ENCODE results near the gene PRDX5.
"Not testable (repeated sequence)": the region's sequence is repeated elsewhere in the genome, so short reads cannot be mapped to it uniquely, and the experiment has no call there.

PRDX5 gene

GRCh38 chr11:64314146-64314804 is 3.6 kb upstream of the PRDX5 start:
- Histone ChIP-seq H3K27ac (ENCODE audit: low read length) (no peak overlapping the region), H3K4me3 (ENCODE audit: low read length) (no peak overlapping the region), H3K36me3 (ENCODE audit: control insufficient read depth, low read depth, low read length) (peaks cover 12% of the 10 kb centered on the region), H3K27me3 (ENCODE audit: control insufficient read depth, insufficient read depth, low read length) (no peaks in the 10 kb centered on the region), H3K9ac (ENCODE audit: low read length) (no peak overlapping the region), H3K4me1 (ENCODE audit: control insufficient read depth, low read depth, low read length) (peaks cover 5% of the 10 kb centered on the region), H3K9me3 (ENCODE audit: control insufficient read depth, low read depth, low read length) (no peaks in the 10 kb centered on the region)

DNA sequence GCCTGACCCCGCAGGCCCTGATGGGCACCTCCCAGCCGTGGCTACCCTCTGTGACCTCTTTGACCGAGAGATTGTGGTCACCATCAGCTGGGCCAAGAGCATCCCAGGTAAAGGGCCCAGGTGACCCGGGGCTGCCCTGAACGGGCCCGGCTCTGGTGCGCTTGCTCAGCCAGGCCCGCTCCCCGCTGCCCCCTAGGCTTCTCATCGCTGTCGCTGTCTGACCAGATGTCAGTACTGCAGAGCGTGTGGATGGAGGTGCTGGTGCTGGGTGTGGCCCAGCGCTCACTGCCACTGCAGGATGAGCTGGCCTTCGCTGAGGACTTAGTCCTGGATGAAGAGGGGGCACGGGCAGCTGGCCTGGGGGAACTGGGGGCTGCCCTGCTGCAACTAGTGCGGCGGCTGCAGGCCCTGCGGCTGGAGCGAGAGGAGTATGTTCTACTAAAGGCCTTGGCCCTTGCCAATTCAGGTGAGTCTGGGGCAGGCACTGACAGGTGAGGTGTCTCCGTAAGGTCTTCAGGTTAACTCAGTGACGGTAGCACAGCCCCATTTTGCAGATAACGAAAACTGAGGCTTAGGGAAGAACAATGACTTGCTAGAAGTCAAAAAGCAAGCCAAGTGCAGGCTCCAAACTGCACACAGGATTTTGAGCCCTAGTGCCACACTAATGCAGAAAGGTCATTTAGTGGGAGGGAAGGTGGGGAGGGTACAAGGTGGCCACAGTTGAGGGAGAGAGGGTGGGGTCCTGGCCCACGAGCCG is 2.9 kb upstream of the PRDX5 start:
- H3K27me3 ChIP-seq (ENCODE audit: control insufficient read depth, insufficient read depth, low read length) = no peaks in the 10 kb centered on the region
- H3K4me1 ChIP-seq (ENCODE audit: control insufficient read depth, low read depth, low read length) = peaks cover 6% of the 10 kb centered on the region
- no peaks in the 10 kb centered on the region for H3K9me3 ChIP-seq (ENCODE audit: control insufficient read depth, low read depth, low read length)
- H3K36me3 ChIP-seq (ENCODE audit: control insufficient read depth, low read depth, low read length) = peaks cover 12% of the 10 kb centered on the region
- H3K27ac ChIP-seq (ENCODE audit: low read length) = no peak overlapping the region
- no peak overlapping the region for H3K4me3 ChIP-seq (ENCODE audit: low read length)
- H3K9ac ChIP-seq (ENCODE audit: low read length) = no peak overlapping the region

GRCh38 chr11:64315667-64316526 is 2.0 kb upstream of the PRDX5 start:
- not testable (repeated sequence) for H3K9me3 ChIP-seq (ENCODE audit: control insufficient read depth, low read depth, low read length); H3K4me1 ChIP-seq (ENCODE audit: control insufficient read depth, low read depth, low read length); H3K27me3 ChIP-seq (ENCODE audit: control insufficient read depth, insufficient read depth, low read length); H3K9ac ChIP-seq (ENCODE audit: low read length); H3K27ac ChIP-seq (ENCODE audit: low read length)
- H3K36me3 ChIP-seq (ENCODE audit: control insufficient read depth, low read depth, low read length) = peaks cover 15% of the 10 kb centered on the region
- H3K4me3 ChIP-seq (ENCODE audit: low read length) = peak overlapping the region; percentile 98

- H3K9me3 ChIP-seq (ENCODE audit: control insufficient read depth, low read depth, low read length) = no peaks in the 10 kb centered on the region
- H3K27ac ChIP-seq (ENCODE audit: low read length) = peak overlapping the region; percentile 46
- peak overlapping the region; percentile 92 for H3K9ac ChIP-seq (ENCODE audit: low read length)
- H3K27me3 ChIP-seq (ENCODE audit: control insufficient read depth, insufficient read depth, low read length) = no peaks in the 10 kb centered on the region
- H3K4me1 ChIP-seq (ENCODE audit: control insufficient read depth, low read depth, low read length) = peaks cover 6% of the 10 kb centered on the region
- H3K4me3 ChIP-seq (ENCODE audit: low read length) = peak overlapping the region; percentile 98
- H3K36me3 ChIP-seq (ENCODE audit: control insufficient read depth, low read depth, low read length) = peaks cover 24% of the 10 kb centered on the region
Measured at GRCh38 chr11:64316672-64317324, 1.1 kb upstream of the PRDX5 start.

GRCh38 chr11:64317325-64317960 is 478 bp upstream of the PRDX5 start, which contains the start of gene TRMT112:
TSS of gene TRMT112 (minus strand) at chr11:64317559. CDS start at chr11:64317526, 33 bp downstream.
- peak within 1 kb of the TSS; percentile 94 for H3K27ac ChIP-seq (ENCODE audit: low read length)
- H3K36me3 ChIP-seq (ENCODE audit: control insufficient read depth, low read depth, low read length) = peaks cover 24% of the 10 kb centered on the region
- H3K4me3 ChIP-seq (ENCODE audit: low read length) = peak within 1 kb of the TSS; percentile 98
- no peaks in the 10 kb centered on the region for H3K9me3 ChIP-seq (ENCODE audit: control insufficient read depth, low read depth, low read length)
- H3K27me3 ChIP-seq (ENCODE audit: control insufficient read depth, insufficient read depth, low read length) = no peaks in the 10 kb centered on the region
- H3K9ac ChIP-seq (ENCODE audit: low read length) = peak within 1 kb of the TSS; percentile 92
- H3K4me1 ChIP-seq (ENCODE audit: control insufficient read depth, low read depth, low read length) = peaks cover 6% of the 10 kb centered on the region

DNA sequence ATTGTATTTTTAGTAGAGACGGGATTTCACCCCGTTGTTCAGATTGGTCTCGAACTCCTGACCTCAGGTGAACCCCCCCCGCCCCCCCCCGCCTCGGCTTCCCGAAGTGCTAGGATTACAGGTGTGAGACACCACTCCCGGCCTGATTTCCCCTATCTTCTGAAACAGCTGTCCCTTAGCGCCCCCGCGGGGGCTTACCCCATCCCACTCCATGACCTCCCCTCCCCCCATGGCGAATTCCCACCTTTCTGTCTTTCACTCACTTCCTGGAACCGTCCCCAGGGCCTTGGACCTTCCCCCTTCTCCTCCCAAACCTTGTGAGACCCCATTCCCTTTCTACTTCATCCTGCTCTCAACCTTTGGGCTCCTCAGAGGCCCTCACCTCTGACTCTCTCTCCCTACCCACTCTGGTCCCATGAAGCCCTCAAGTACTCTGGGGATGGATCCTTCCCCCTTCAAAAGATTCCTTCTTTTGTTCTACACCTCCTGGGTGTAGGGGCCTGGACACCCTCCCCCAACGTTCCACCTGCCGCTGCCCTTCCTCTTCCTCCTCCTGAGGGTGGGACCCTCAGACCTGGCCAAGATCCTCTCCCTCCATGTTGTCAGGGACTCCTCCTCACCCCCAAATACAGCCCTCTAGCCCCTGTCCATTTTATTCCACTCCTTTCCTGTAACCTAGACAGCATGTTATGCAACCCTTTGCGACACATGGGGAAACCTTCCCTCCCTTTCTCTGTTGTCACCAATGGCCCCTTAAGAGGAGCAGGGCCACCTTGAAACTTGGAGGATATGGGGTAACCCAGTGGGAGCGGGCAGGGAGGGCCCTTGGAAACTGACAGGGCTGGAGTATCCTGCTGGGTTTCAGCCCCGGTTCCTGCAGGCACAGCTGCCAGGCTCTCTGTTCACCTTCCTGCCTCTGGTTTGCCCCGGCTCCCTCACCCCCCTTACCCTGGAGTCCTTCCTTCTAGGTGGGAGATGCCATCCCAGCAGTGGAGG is 1.1 kb downstream of the PRDX5 start:
- Histone ChIP-seq H3K9me3 (ENCODE audit: control insufficient read depth, low read depth, low read length) (no peaks in the 10 kb centered on the region), H3K9ac (ENCODE audit: low read length) (peak overlapping the region; percentile 92), H3K4me3 (ENCODE audit: low read length) (peak overlapping the region; percentile 98), H3K36me3 (ENCODE audit: control insufficient read depth, low read depth, low read length) (peaks cover 24% of the 10 kb centered on the region), H3K27me3 (ENCODE audit: control insufficient read depth, insufficient read depth, low read length) (no peaks in the 10 kb centered on the region), H3K4me1 (ENCODE audit: control insufficient read depth, low read depth, low read length) (peaks cover 6% of the 10 kb centered on the region), H3K27ac (ENCODE audit: low read length) (peak overlapping the region; percentile 12)

DNA sequence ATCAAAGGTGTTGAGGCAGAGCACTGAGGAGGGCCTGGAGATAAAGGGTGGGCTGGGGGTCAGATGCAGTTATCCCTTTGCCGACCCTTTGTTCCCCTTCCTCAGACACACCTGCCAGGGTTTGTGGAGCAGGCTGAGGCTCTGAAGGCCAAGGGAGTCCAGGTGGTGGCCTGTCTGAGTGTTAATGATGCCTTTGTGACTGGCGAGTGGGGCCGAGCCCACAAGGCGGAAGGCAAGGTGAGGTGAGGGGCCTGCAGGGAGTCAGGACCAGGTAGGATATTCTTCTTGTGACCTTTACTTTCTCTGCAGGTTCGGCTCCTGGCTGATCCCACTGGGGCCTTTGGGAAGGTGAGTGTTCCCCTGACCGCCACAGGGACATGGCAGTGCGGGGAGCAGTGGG is 2.6 kb downstream of the PRDX5 start:
- Histone ChIP-seq H3K4me3 (ENCODE audit: low read length) (no peak overlapping the region), H3K36me3 (ENCODE audit: control insufficient read depth, low read depth, low read length) (peaks cover 17% of the 10 kb centered on the region), H3K27ac (ENCODE audit: low read length) (no peak overlapping the region), H3K4me1 (ENCODE audit: control insufficient read depth, low read depth, low read length) (peaks cover 6% of the 10 kb centered on the region), H3K9me3 (ENCODE audit: control insufficient read depth, low read depth, low read length) (no peaks in the 10 kb centered on the region), H3K27me3 (ENCODE audit: control insufficient read depth, insufficient read depth, low read length) (no peaks in the 10 kb centered on the region), H3K9ac (ENCODE audit: low read length) (no peak overlapping the region)

DNA sequence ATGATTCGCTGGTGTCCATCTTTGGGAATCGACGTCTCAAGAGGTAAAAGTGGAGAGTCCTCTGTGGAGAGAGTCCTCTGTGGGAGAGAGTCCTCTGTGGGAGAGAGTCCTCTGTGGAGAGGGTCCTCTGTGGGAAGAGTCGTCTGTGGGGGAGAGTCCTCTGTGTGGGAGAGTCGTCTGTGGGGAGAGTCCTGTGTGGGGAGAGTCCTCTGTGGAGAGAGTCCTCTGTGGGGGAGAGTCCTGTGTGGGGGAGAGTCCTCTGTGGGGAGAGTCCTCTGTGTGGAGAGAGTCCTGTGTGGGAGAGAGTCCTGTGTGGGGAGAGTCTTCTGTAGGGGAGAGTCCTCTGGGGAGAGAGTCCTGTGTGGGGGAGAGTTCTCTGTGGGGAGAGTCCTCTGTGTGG is 3.1 kb downstream of the PRDX5 start:
- Histone ChIP-seq H3K36me3 (ENCODE audit: control insufficient read depth, low read depth, low read length) (peaks cover 14% of the 10 kb centered on the region), H3K4me1 (ENCODE audit: control insufficient read depth, low read depth, low read length) (peaks cover 6% of the 10 kb centered on the region), H3K9ac (ENCODE audit: low read length) (no peak overlapping the region), H3K27ac (ENCODE audit: low read length) (no peak overlapping the region), H3K27me3 (ENCODE audit: control insufficient read depth, insufficient read depth, low read length) (no peaks in the 10 kb centered on the region), H3K9me3 (ENCODE audit: control insufficient read depth, low read depth, low read length) (no peaks in the 10 kb centered on the region), H3K4me3 (ENCODE audit: low read length) (no peak overlapping the region)

DNA sequence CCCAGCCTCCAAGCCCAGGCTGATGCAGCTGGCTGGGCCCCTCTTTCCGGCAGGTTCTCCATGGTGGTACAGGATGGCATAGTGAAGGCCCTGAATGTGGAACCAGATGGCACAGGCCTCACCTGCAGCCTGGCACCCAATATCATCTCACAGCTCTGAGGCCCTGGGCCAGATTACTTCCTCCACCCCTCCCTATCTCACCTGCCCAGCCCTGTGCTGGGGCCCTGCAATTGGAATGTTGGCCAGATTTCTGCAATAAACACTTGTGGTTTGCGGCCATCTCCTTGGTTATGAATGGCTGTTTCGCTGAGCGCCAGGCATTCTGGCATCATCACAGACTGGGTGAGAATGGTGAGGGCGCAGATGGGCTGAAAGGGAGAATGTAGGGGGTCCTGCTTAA is 3.6 kb downstream of the PRDX5 start:
- Histone ChIP-seq H3K9me3 (ENCODE audit: control insufficient read depth, low read depth, low read length) (no peaks in the 10 kb centered on the region), H3K36me3 (ENCODE audit: control insufficient read depth, low read depth, low read length) (peaks cover 11% of the 10 kb centered on the region), H3K27me3 (ENCODE audit: control insufficient read depth, insufficient read depth, low read length) (no peaks in the 10 kb centered on the region), H3K9ac (ENCODE audit: low read length) (no peak overlapping the region), H3K4me1 (ENCODE audit: control insufficient read depth, low read depth, low read length) (peaks cover 6% of the 10 kb centered on the region), H3K4me3 (ENCODE audit: low read length) (no peak overlapping the region), H3K27ac (ENCODE audit: low read length) (no peak overlapping the region)

DNA sequence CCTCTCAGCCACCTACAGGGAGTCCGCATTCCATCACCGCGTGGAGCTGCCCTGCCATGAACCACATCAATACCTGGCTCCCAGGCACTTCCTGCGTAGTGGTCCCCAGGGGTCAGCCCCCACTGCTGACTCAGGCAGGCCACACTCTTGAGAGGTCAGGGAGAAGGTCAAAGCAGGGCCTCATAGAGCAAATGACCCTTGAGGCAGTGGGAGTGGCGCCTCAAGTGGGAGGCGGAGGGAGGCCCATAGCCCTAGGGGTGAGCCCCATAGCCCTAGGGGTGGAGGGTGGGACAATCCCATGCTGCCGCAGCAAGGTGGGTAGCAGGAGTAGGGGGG is 5.0 kb downstream of the PRDX5 start:
- H3K9ac ChIP-seq (ENCODE audit: low read length) = no peak overlapping the region
- no peak overlapping the region for H3K4me3 ChIP-seq (ENCODE audit: low read length)
- H3K36me3 ChIP-seq (ENCODE audit: control insufficient read depth, low read depth, low read length) = peaks cover 11% of the 10 kb centered on the region
- no peaks in the 10 kb centered on the region for H3K9me3 ChIP-seq (ENCODE audit: control insufficient read depth, low read depth, low read length)
- H3K4me1 ChIP-seq (ENCODE audit: control insufficient read depth, low read depth, low read length) = peaks cover 6% of the 10 kb centered on the region
- H3K27me3 ChIP-seq (ENCODE audit: control insufficient read depth, insufficient read depth, low read length) = no peaks in the 10 kb centered on the region
- no peak overlapping the region for H3K27ac ChIP-seq (ENCODE audit: low read length)
